GM18858 (cell line): Measurements from ENCODE around the gene HSPA12A.
"Not testable (repeated sequence)": the region's sequence is repeated elsewhere in the genome, so short reads cannot be mapped to it uniquely, and the experiment has no call there.

Source experiments
- ATAC-seq: cut with Tn5 transposase; IDR thresholded peaks from one replicate; pipeline ENCODE4 v1.9.1; 2021; ENCODE audit not compliant: unreplicated experiment

Gene HSPA12A

GRCh38 chr10:116718058-116718457 is 24.3 kb downstream of the HSPA12A start:
- no peak for ATAC-seq

- no peak for ATAC-seq
These were observed 26.0 kb downstream of the HSPA12A start for GRCh38 chr10:116716381-116716780.

- no peak for ATAC-seq
These were observed 26.5 kb downstream of the HSPA12A start for GRCh38 chr10:116715839-116716377.

GRCh38 chr10:116715341-116715740 is 27.0 kb downstream of the HSPA12A start:
- ATAC-seq, result no peak

GRCh38 chr10:116713846-116714245 is 28.5 kb downstream of the HSPA12A start:
- no peak for ATAC-seq

GRCh38 chr10:116712989-116713543 is 29.3 kb downstream of the HSPA12A start:
- ATAC-seq, result no peak

GRCh38 chr10:116712519-116712918 is 29.8 kb downstream of the HSPA12A start:
- no peak for ATAC-seq

GRCh38 chr10:116711803-116712202 is 30.6 kb downstream of the HSPA12A start:
- ATAC-seq, result not testable (repeated sequence)

GRCh38 chr10:116710076-116710475 is 32.3 kb downstream of the HSPA12A start:
- ATAC-seq, result no peak

GRCh38 chr10:116708877-116709276 is 33.5 kb downstream of the HSPA12A start:
- ATAC-seq, result no peak

GRCh38 chr10:116708391-116708821 is 34.0 kb downstream of the HSPA12A start:
- ATAC-seq, result no peak

GRCh38 chr10:116707981-116708380 is 34.4 kb downstream of the HSPA12A start:
- no peak for ATAC-seq

GRCh38 chr10:116706281-116706680 is 36.1 kb downstream of the HSPA12A start:
- ATAC-seq, result no peak

- ATAC-seq, result no peak
These were observed 36.9 kb downstream of the HSPA12A start for GRCh38 chr10:116705498-116705897.

- no peak for ATAC-seq
These were observed 37.4 kb downstream of the HSPA12A start for GRCh38 chr10:116704926-116705325.

- ATAC-seq, result no peak
These were observed 40.2 kb downstream of the HSPA12A start for GRCh38 chr10:116702165-116702564.

GRCh38 chr10:116699471-116700150 is 42.8 kb downstream of the HSPA12A start:
- no peak for ATAC-seq

- ATAC-seq, result no peak
These were observed 43.3 kb downstream of the HSPA12A start for GRCh38 chr10:116699049-116699448.

GRCh38 chr10:116698364-116698763 is 44.0 kb downstream of the HSPA12A start:
- no peak for ATAC-seq

GRCh38 chr10:116697816-116698215 is 44.5 kb downstream of the HSPA12A start:
- ATAC-seq, result no peak

GRCh38 chr10:116696919-116697318 is 45.4 kb downstream of the HSPA12A start:
- ATAC-seq, result no peak

GRCh38 chr10:116694927-116695268 is 47.5 kb downstream of the HSPA12A start:
- no peak for ATAC-seq
